ENCODE measurements around the gene STK11IP. TPM values are rescaled to one million over a fixed set of nuclear protein-coding genes. Genes with fewer than 3 reads are reported as not detected.

The STK11IP gene
- total and polyA plus RNA-seq, 2 donors, result 27.8 to 68.7 TPM

DNA sequence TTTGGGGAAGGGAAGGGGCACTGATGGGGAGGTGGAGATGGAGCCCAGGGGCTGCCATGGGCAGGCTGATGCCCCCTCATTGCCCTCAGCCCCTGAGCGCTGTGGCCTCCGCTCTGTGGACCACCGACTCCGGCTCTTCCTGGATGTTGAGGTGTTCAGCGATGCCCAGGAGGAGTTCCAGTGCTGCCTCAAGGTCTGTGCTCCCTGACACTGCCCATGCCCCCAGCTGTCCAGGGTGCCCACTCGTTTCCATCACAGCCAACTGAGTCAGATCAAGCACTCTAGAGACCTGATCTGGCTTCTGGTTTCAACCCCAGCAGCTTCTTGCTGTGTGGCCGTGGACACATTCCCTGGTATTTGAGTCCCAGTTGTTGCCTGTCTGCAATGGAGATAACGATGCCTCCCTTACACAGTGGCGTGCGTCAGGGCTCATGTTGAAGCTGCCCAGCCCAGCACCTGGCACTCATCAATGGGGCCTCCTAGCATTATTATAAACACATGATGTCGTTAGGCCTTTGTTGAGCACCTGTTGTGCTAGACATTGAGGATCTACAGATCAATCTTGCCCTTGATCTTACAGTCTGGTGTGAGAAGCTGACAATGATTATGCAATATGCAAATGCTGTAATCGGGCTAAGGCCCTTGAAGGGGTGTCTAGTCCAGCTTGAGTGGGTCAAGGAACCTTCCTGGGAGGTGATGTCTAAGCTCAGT lies 14.4 kb downstream of the STK11IP start:
- Histone ChIP-seq H3K9me3 (ENCODE audit: control insufficient read depth in 2 of 2, insufficient read depth in 1 of 2, low read length in 1 of 2) (no peaks in the 10 kb centered on the region), H3K27me3 (ENCODE audit: control insufficient read depth in 2 of 2, insufficient read depth in 1 of 2, low read length in 1 of 2) (no peaks in the 10 kb centered on the region), H3K36me3 (ENCODE audit: control insufficient read depth in 2 of 2, insufficient read depth in 2 of 2, low read length in 1 of 2) (peaks cover 48 to 59% of the 10 kb centered on the region in 2 donors), H3K4me3 (ENCODE audit: low read length in 2 of 2) (peak overlapping the region; percentile 14 to 23), H3K27ac (ENCODE audit: low read depth in 1 of 2, low read length in 1 of 2) (peak overlapping the region; percentile 88 to 95), H3K4me1 (ENCODE audit: control insufficient read depth in 2 of 2, insufficient read depth in 2 of 2, low read length in 2 of 2) (peaks cover 40 to 76% of the 10 kb centered on the region in 2 donors)
- DNase-seq (ENCODE audit: low read depth in 6 of 9, low spot score in 9 of 9), result peak in 4 of 9 donors; percentile 49 to 74 (median 58)
- 58% methylated on average over 12 of the region's 12 CpGs for WGBS

DNA sequence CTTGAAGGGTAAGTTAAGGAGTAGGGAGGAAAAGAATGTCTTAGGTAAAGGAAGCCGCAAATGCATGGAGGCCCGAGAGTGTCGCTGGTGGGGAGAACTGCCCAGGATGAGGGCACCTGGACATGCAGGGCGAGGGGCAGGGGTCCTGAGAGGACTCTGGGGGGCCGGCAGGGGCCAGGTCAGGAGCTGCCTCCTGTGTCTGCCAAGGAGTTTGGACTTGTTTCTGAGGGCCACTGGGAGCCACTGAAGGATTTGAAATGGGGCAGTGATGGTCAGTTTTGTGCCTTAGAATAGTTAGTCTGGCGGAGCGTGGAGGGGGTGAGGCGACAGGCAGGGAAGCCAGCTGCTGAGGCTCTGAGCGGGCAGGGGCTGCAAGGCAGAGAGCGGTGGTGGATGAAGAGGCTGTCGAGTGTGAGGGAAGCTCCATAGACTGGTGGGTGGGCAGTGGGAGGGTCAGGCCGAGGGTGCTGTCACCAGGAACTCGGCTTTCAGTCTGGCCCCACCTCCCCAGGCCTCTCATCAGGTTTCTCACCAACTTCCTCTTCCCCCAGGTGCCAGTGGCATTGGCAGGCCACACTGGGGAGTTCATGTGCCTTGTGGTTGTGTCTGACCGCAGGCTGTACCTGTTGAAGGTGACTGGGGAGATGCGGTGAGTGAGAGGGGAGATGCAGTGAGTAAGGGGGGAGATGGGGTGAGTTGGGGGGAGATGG lies 15.1 kb downstream of the STK11IP start:
- H3K36me3 ChIP-seq (ENCODE audit: control insufficient read depth in 2 of 2, insufficient read depth in 2 of 2, low read length in 1 of 2), result peaks cover 43 to 54% of the 10 kb centered on the region in 2 donors
- peak overlapping the region; percentile 88 to 95 for H3K27ac ChIP-seq (ENCODE audit: low read depth in 1 of 2, low read length in 1 of 2)
- H3K27me3 ChIP-seq (ENCODE audit: control insufficient read depth in 2 of 2, insufficient read depth in 1 of 2, low read length in 1 of 2), result no peaks in the 10 kb centered on the region
- peak overlapping the region; percentile 14 to 23 for H3K4me3 ChIP-seq (ENCODE audit: low read length in 2 of 2)
- 41% methylated on average over 15 of the region's 15 CpGs for WGBS
- DNase-seq (ENCODE audit: low read depth in 6 of 9, low spot score in 9 of 9), result peak in 6 of 9 donors; percentile 45 to 92 (median 78)
- no peaks in the 10 kb centered on the region for H3K9me3 ChIP-seq (ENCODE audit: control insufficient read depth in 2 of 2, insufficient read depth in 1 of 2, low read length in 1 of 2)
- peaks cover 40 to 74% of the 10 kb centered on the region in 2 donors for H3K4me1 ChIP-seq (ENCODE audit: control insufficient read depth in 2 of 2, insufficient read depth in 2 of 2, low read length in 2 of 2)

DNA sequence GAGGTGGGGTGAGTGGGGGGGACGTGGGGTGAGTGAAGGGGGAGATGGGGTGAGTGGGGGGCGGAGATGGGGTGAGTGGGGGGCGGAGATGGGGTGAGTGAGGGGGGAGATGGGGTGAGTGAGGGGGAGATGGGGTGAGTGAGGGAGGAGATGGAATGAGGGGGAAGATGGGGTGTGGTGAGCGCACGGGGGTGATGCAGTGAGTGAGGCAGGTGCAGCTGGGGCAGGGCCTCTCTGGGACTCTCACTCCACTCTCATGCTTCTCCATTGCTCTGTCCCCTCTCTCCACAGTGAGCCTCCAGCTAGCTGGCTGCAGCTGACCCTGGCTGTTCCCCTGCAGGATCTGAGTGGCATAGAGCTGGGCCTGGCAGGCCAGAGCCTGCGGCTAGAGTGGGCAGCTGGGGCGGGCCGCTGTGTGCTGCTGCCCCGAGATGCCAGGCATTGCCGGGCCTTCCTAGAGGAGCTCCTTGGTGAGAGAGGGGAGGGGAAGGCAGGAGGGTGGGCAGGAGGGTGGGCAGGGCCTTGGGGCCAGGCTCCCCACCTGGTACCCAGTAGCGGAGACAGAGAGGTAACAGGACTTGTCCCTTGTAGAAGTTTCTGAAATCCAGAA lies 15.9 kb downstream of the STK11IP start:
- peaks cover 35 to 45% of the 10 kb centered on the region in 2 donors for H3K36me3 ChIP-seq (ENCODE audit: control insufficient read depth in 2 of 2, insufficient read depth in 2 of 2, low read length in 1 of 2)
- WGBS, result 56% methylated on average over 11 of the region's 11 CpGs
- H3K27ac ChIP-seq (ENCODE audit: low read depth in 1 of 2, low read length in 1 of 2), result peak overlapping the region; percentile 86 to 88
- peak overlapping the region; percentile 27 to 42 for H3K4me3 ChIP-seq (ENCODE audit: low read length in 2 of 2)
- H3K4me1 ChIP-seq (ENCODE audit: control insufficient read depth in 2 of 2, insufficient read depth in 2 of 2, low read length in 2 of 2), result peaks cover 40 to 66% of the 10 kb centered on the region in 2 donors
- DNase-seq (ENCODE audit: low read depth in 6 of 9, low spot score in 9 of 9), result peak in 2 of 9 donors; percentile 57 to 66
- no peaks in the 10 kb centered on the region for H3K27me3 ChIP-seq (ENCODE audit: control insufficient read depth in 2 of 2, insufficient read depth in 1 of 2, low read length in 1 of 2)
- no peaks in the 10 kb centered on the region for H3K9me3 ChIP-seq (ENCODE audit: control insufficient read depth in 2 of 2, insufficient read depth in 1 of 2, low read length in 1 of 2)

DNA sequence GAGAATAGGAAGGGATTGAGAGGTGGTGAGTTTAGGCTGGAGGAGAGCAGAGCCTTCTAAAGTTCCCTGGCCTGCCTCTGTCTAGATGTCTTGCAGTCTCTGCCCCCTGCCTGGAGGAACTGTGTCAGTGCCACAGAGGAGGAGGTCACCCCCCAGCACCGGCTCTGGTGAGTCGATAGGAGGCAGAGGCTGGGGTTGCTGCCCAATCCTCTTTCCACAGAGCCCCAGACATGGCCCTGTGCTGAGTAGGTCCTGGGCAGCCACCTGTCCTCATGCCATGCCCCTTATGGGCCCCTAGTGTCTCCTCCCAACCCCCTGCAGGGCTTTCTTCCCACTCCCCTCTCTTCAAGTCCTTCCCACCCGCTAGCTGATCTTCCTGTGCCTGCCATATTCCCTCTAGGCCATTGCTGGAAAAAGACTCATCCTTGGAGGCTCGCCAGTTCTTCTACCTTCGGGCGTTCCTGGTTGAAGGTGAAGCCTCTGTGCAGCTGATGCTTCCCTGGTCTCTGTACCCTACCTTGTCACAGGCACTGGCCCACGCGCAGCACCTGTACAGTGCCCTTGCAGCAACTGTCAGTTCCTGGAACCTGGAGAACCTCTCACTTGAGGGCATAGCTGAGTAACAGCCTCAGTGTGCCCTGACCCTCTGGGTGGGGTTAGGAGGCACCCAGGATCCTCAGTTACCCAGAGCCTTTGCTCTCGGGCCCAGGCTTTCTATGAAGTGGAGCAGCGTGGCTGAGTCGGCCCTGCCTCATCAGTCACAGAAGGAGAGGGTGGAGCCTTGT lies 16.6 kb downstream of the STK11IP start:
- Histone ChIP-seq H3K4me1 (ENCODE audit: control insufficient read depth in 2 of 2, insufficient read depth in 2 of 2, low read length in 2 of 2) (peaks cover 40 to 59% of the 10 kb centered on the region in 2 donors), H3K4me3 (ENCODE audit: low read length in 2 of 2) (peak overlapping the region; percentile 27 to 42), H3K9me3 (ENCODE audit: control insufficient read depth in 2 of 2, insufficient read depth in 1 of 2, low read length in 1 of 2) (no peaks in the 10 kb centered on the region), H3K36me3 (ENCODE audit: control insufficient read depth in 2 of 2, insufficient read depth in 2 of 2, low read length in 1 of 2) (peaks cover 28 to 38% of the 10 kb centered on the region in 2 donors), H3K27me3 (ENCODE audit: control insufficient read depth in 2 of 2, insufficient read depth in 1 of 2, low read length in 1 of 2) (no peaks in the 10 kb centered on the region), H3K27ac (ENCODE audit: low read depth in 1 of 2, low read length in 1 of 2) (peak overlapping the region; percentile 86 to 88)
- 82% methylated on average over 11 of the region's 11 CpGs for WGBS
- DNase-seq (ENCODE audit: low read depth in 6 of 9, low spot score in 9 of 9), result peak in 1 of 9 donors; percentile 43

DNA sequence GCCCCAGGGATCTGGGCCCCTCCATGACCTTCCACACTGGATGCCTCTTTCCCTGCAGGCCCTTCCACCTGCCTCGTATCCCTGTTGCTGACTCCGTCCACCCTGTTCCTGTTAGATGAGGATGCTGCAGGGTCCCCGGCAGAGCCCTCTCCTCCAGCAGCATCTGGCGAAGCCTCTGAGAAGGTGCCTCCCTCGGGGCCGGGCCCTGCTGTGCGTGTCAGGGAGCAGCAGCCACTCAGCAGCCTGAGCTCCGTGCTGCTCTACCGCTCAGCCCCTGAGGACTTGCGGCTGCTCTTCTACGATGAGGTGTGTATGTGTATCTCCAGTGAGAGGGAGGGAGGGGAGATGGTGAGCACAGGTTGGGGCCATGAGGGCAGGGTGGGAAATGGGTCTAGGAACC lies 17.4 kb downstream of the STK11IP start:
- H3K4me1 ChIP-seq (ENCODE audit: control insufficient read depth in 2 of 2, insufficient read depth in 2 of 2, low read length in 2 of 2), result peaks cover 40 to 52% of the 10 kb centered on the region in 2 donors
- no peaks in the 10 kb centered on the region for H3K9me3 ChIP-seq (ENCODE audit: control insufficient read depth in 2 of 2, insufficient read depth in 1 of 2, low read length in 1 of 2)
- peak overlapping the region in 1 of 2 donors; percentile 88 for H3K27ac ChIP-seq (ENCODE audit: low read depth in 1 of 2, low read length in 1 of 2)
- no peak overlapping the region for H3K4me3 ChIP-seq (ENCODE audit: low read length in 2 of 2)
- H3K36me3 ChIP-seq (ENCODE audit: control insufficient read depth in 2 of 2, insufficient read depth in 2 of 2, low read length in 1 of 2), result peaks cover 28 to 31% of the 10 kb centered on the region in 2 donors
- DNase-seq (ENCODE audit: low read depth in 6 of 9, low spot score in 9 of 9), result peak in 1 of 9 donors; percentile 34
- 96% methylated on average over 11 of the region's 11 CpGs for WGBS
- H3K27me3 ChIP-seq (ENCODE audit: control insufficient read depth in 2 of 2, insufficient read depth in 1 of 2, low read length in 1 of 2), result no peaks in the 10 kb centered on the region

DNA sequence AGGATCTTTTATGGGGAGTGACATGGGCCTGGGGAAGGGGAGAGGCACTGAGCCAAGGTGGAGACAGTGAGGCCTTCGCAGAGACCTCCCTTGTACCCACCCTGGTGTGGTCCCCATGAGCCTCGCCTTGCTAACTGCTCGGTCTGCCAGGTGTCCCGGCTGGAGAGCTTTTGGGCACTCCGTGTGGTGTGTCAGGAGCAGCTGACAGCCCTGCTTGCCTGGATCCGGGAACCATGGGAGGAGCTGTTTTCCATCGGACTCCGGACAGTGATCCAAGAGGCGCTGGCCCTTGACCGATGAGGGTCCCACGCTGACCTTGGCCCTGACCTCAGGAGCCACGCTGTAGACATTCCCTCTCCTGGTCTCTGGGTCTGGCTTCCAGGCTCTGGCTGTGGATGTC lies 18.2 kb downstream of the STK11IP start:
- Histone ChIP-seq H3K36me3 (ENCODE audit: control insufficient read depth in 2 of 2, insufficient read depth in 2 of 2, low read length in 1 of 2) (peaks cover 26 to 28% of the 10 kb centered on the region in 2 donors), H3K4me1 (ENCODE audit: control insufficient read depth in 2 of 2, insufficient read depth in 2 of 2, low read length in 2 of 2) (peaks cover 40 to 46% of the 10 kb centered on the region in 2 donors), H3K27ac (ENCODE audit: low read depth in 1 of 2, low read length in 1 of 2) (no peak overlapping the region), H3K4me3 (ENCODE audit: low read length in 2 of 2) (no peak overlapping the region), H3K9me3 (ENCODE audit: control insufficient read depth in 2 of 2, insufficient read depth in 1 of 2, low read length in 1 of 2) (no peaks in the 10 kb centered on the region), H3K27me3 (ENCODE audit: control insufficient read depth in 2 of 2, insufficient read depth in 1 of 2, low read length in 1 of 2) (no peaks in the 10 kb centered on the region)
- no peak for DNase-seq (ENCODE audit: low read depth in 6 of 9, low spot score in 9 of 9)
- 90% methylated on average over 12 of the region's 12 CpGs for WGBS

DNA sequence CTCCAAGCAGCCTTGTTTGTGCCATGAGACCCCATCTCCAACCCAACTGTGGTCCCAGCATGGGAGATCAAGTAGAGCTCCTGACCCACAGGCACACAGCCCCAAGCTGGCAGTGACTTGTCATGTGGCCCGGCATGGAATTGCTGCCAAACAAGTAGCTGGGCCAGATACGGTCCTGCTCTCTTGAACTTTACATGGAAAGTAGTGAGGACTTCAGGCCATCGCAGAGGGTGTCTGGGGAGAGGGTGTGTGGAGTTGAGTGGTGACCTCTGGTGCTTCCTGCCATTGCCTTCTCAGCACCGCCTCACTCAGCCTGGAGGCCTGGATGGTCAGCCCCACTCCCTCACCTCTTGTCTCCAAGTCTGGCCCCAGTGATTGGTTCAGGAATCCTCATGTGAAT lies 18.9 kb downstream of the STK11IP start:
- Histone ChIP-seq H3K36me3 (ENCODE audit: control insufficient read depth in 2 of 2, insufficient read depth in 2 of 2, low read length in 1 of 2) (peaks cover 23 to 24% of the 10 kb centered on the region in 2 donors), H3K27me3 (ENCODE audit: control insufficient read depth in 2 of 2, insufficient read depth in 1 of 2, low read length in 1 of 2) (no peaks in the 10 kb centered on the region), H3K27ac (ENCODE audit: low read depth in 1 of 2, low read length in 1 of 2) (no peak overlapping the region), H3K4me1 (ENCODE audit: control insufficient read depth in 2 of 2, insufficient read depth in 2 of 2, low read length in 2 of 2) (peaks cover 34 to 40% of the 10 kb centered on the region in 2 donors), H3K4me3 (ENCODE audit: low read length in 2 of 2) (no peak overlapping the region), H3K9me3 (ENCODE audit: control insufficient read depth in 2 of 2, insufficient read depth in 1 of 2, low read length in 1 of 2) (no peaks in the 10 kb centered on the region)
- DNase-seq (ENCODE audit: low read depth in 6 of 9, low spot score in 9 of 9), result no peak
- WGBS, result 98% methylated on average over 4 of the region's 4 CpGs

DNA sequence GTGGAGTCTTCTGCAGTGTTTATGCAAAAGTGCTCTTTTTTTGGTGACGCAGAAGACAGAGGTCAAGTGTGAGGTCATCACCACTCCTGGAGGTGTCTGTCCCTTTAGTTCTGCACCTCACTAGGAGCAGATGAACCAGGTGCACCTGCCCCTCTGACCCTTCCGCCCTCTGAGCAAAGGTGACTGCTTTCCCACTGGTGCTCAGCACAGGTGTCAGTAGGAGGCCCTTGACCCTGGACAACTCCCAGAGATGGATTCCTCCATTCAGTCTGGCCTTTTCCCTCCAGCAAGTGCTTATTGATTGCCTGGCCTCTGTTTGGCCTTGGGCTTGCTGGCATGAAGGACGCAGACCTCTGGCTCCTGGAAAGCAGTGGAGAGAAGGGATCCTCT lies 21.1 kb downstream of the STK11IP start:
- peaks cover 18 to 22% of the 10 kb centered on the region in 2 donors for H3K4me1 ChIP-seq (ENCODE audit: control insufficient read depth in 2 of 2, insufficient read depth in 2 of 2, low read length in 2 of 2)
- 99% methylated on average over 3 of the region's 3 CpGs for WGBS
- H3K27ac ChIP-seq (ENCODE audit: low read depth in 1 of 2, low read length in 1 of 2), result no peak overlapping the region
- no peak overlapping the region for H3K4me3 ChIP-seq (ENCODE audit: low read length in 2 of 2)
- DNase-seq (ENCODE audit: low read depth in 6 of 9, low spot score in 9 of 9), result no peak
- peaks cover 0 to 6% of the 10 kb centered on the region in 2 donors for H3K27me3 ChIP-seq (ENCODE audit: control insufficient read depth in 2 of 2, insufficient read depth in 1 of 2, low read length in 1 of 2)
- peaks cover 20 to 21% of the 10 kb centered on the region in 2 donors for H3K36me3 ChIP-seq (ENCODE audit: control insufficient read depth in 2 of 2, insufficient read depth in 2 of 2, low read length in 1 of 2)
- no peaks in the 10 kb centered on the region for H3K9me3 ChIP-seq (ENCODE audit: control insufficient read depth in 2 of 2, insufficient read depth in 1 of 2, low read length in 1 of 2)

All from thymus (tissue), 11 donors.